Spinal cord (tissue), 10 donors: ENCODE results near the gene OR9I1. TPM values are rescaled to one million over a fixed set of nuclear protein-coding genes. Genes with fewer than 3 reads are reported as not detected.

Source experiments
- DNase-seq, 6 donors: peaks; one replicate each; pipeline versions ENCODE4 v3.0.0 to v3.0.0-alpha.2; 2013 to 2015; ENCODE audit warnings: low spot score in 6 of 6, low read depth in 4 of 6
- H3K27ac ChIP-seq: one replicate; pipeline ENCODE4 v1.5.1; 2013; ENCODE audit warnings: low read depth, low read length, control low read depth
- H3K27me3 ChIP-seq: one replicate; pipeline ENCODE4 v1.6.1; 2013; ENCODE audit warnings: low read length; ENCODE audit not compliant: control insufficient read depth, insufficient read depth
- H3K36me3 ChIP-seq: one replicate; pipeline ENCODE4 v1.6.1; 2013; ENCODE audit warnings: low read length; ENCODE audit not compliant: control insufficient read depth, insufficient read depth
- H3K4me1 ChIP-seq: one replicate; pipeline ENCODE4 v1.6.1; 2013; ENCODE audit warnings: low read length; ENCODE audit not compliant: control insufficient read depth, insufficient read depth
- H3K4me3 ChIP-seq: one replicate; pipeline ENCODE4 v1.5.1; 2013; ENCODE audit warnings: low read depth, low read length, control low read depth
- H3K9me3 ChIP-seq: one replicate; pipeline ENCODE4 v1.6.1; 2013; ENCODE audit warnings: low read length; ENCODE audit not compliant: control insufficient read depth, insufficient read depth
- WGBS: methylation state at CpG from one replicate; pipeline ENCODE4 v1.1.5; 2013; ENCODE audit warnings: missing lambda C conversion rate; ENCODE audit not compliant: insufficient coverage; 5-methylcytosine and 5-hydroxymethylcytosine counted together
- polyA plus RNA-seq, 2 donors: library from polyadenylated mRNA; unstranded; fragments of 120-200 nt; gene quantifications; one replicate each; pipeline ENCODE4 v1.2.1, GENCODE V29; 2013; ENCODE audit not compliant: insufficient read length in 2 of 2
- total RNA-seq, 2 donors: library from RNA; depleted of rRNA in 1 of 2; stranded (reverse); fragments of 120-200 nt in 1 of 2; fragments of >200 nt in 1 of 2; gene quantifications; one replicate each; pipeline versions ENCODE4 v1.2.3 to v1.2.4, GENCODE V29; 2013 to 2014
- donor health status: healthy.

Gene OR9I1
- total and polyA plus RNA-seq, 4 donors, result not detected

DNA sequence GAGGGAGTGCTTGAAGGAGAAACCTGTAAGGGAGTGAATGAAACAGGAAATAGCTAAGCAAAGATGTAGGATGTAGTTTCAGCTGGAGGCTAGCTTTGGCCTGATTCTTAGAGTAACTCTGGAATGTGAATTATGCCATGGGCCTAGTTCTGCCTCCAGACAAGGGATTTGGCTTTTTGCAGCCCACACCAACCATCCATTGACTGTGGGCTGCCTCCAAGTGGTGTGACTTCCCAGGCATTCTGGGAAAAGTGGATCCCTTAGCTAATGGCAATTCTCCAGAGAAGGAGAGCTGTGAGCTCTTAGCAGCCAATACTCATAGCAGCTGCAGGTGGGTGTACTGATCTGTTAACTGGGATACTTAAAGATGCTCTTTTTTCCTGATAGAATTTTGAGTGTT lies 2.0 kb upstream of the OR9I1 start:
- H3K4me3 ChIP-seq, result no peak overlapping the region
- H3K9me3 ChIP-seq, result no peaks in the 10 kb centered on the region
- H3K4me1 ChIP-seq, result no peaks in the 10 kb centered on the region
- H3K27me3 ChIP-seq, result no peaks in the 10 kb centered on the region
- no peak overlapping the region for H3K27ac ChIP-seq
- DNase-seq, result no peak
- H3K36me3 ChIP-seq, result no peaks in the 10 kb centered on the region

- Histone ChIP-seq H3K36me3 (no peaks in the 10 kb centered on the region), H3K27ac (no peak overlapping the region)
Observed at GRCh38 chr11:58121096-58121495, 4.2 kb downstream of the OR9I1 start.

GRCh38 chr11:58097437-58097836 lies 27.9 kb downstream of the OR9I1 start:
- Histone ChIP-seq H3K36me3 (no peaks in the 10 kb centered on the region), H3K4me3 (no peak overlapping the region), H3K9me3 (no peaks in the 10 kb centered on the region), H3K27ac (no peak overlapping the region), H3K4me1 (no peaks in the 10 kb centered on the region), H3K27me3 (no peaks in the 10 kb centered on the region)
- DNase-seq, result no peak
- WGBS, result no CpG with 5 or more reads among the region's 2 CpGs

More at GRCh38 chr11:58121096-58121495, 4.2 kb downstream of the OR9I1 start:
- H3K4me3 ChIP-seq, result no peak overlapping the region
- no peaks in the 10 kb centered on the region for H3K9me3 ChIP-seq
- WGBS, result no CpG with 5 or more reads among the region's 1 CpG
- no peak for DNase-seq
- H3K4me1 ChIP-seq, result no peaks in the 10 kb centered on the region
- H3K27me3 ChIP-seq, result no peaks in the 10 kb centered on the region

DNA sequence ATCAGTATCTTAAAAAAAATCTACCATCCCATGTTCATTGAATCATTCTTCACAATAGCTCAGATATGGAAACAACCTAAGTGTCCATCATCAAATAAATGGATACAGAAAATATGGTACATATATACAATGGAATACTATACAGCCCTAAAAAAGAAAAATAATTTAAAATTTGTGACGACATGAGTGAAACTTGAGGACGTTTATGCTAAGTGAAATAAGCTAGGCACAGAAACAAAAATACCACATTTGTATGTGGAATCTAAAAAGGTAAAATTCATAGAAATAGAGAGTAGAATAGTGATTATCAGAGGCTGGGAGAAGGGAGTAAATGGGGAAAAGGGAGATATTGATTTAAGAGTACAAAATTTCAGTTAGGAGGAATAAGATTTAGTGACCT lies 38.8 kb downstream of the OR9I1 start:
- no peak overlapping the region for H3K27ac ChIP-seq
- H3K4me3 ChIP-seq, result no peak overlapping the region
- whole genome bisulfite sequencing, result no CpG with 5 or more reads among the region's 2 CpGs
- no peaks in the 10 kb centered on the region for H3K36me3 ChIP-seq
- no peaks in the 10 kb centered on the region for H3K27me3 ChIP-seq
- no peaks in the 10 kb centered on the region for H3K4me1 ChIP-seq
- H3K9me3 ChIP-seq, result no peaks in the 10 kb centered on the region
- DNase-seq, result no peak

GRCh38 chr11:58075781-58076180 lies 49.5 kb downstream of the OR9I1 start:
- Histone ChIP-seq H3K9me3 (no peaks in the 10 kb centered on the region), H3K4me3 (no peak overlapping the region), H3K4me1 (no peaks in the 10 kb centered on the region), H3K27ac (no peak overlapping the region), H3K27me3 (no peaks in the 10 kb centered on the region), H3K36me3 (no peaks in the 10 kb centered on the region)
- no CpG with 5 or more reads among the region's 2 CpGs for WGBS
- no peak for DNase-seq

DNA sequence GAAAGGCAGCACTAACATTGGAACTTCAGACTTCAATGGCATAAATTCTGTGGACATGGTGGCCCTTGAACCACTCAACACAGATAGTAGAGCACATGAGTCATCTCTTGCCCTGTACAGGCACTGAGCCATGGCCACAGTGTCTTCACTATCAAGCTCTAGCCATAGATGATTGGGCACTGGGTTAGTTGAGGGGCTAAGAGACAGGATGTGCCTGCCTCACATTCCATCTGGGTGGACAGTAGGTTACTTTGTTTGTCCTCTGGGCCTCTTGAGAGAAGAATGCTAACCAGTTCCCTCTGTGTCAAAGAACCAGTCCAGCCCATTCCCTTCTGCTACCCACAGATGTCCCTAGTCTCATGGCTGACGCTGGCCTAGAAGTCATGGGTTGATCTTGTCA lies 54.7 kb downstream of the OR9I1 start:
- no peak for DNase-seq
- Histone ChIP-seq H3K36me3 (no peaks in the 10 kb centered on the region), H3K27ac (no peak overlapping the region), H3K4me1 (no peaks in the 10 kb centered on the region), H3K27me3 (no peaks in the 10 kb centered on the region), H3K4me3 (no peak overlapping the region), H3K9me3 (no peaks in the 10 kb centered on the region)
- 78% methylated on average over 1 of the region's 1 CpG for WGBS

GRCh38 chr11:58068655-58069054 lies 56.7 kb downstream of the OR9I1 start:
- Histone ChIP-seq H3K27me3 (no peaks in the 10 kb centered on the region), H3K9me3 (no peaks in the 10 kb centered on the region), H3K27ac (no peak overlapping the region), H3K36me3 (no peaks in the 10 kb centered on the region), H3K4me1 (no peaks in the 10 kb centered on the region), H3K4me3 (no peak overlapping the region)
- no peak for DNase-seq
- WGBS, result 69% methylated on average over 3 of the region's 6 CpGs

GRCh38 chr11:58067685-58068084 lies 57.6 kb downstream of the OR9I1 start:
- Histone ChIP-seq H3K36me3 (no peaks in the 10 kb centered on the region), H3K27me3 (no peaks in the 10 kb centered on the region), H3K27ac (no peak overlapping the region), H3K4me1 (no peaks in the 10 kb centered on the region), H3K9me3 (no peaks in the 10 kb centered on the region), H3K4me3 (no peak overlapping the region)
- 60% methylated on average over 1 of the region's 5 CpGs for WGBS
- DNase-seq, result no peak

Other genes starting within 250 kb of the OR9I1 start
- gene OR9Q1, start 101.6 kb downstream of the OR9I1 start, total RNA-seq, result not detected
- gene OR9Q1, start 101.6 kb downstream of the OR9I1 start, polyA plus RNA-seq, result not detected
- not detected for gene OR6Q1, start 94.6 kb downstream of the OR9I1 start, total RNA-seq
- not detected for gene OR6Q1, start 94.6 kb downstream of the OR9I1 start, polyA plus RNA-seq
- not detected for gene OR9Q2, start 63.5 kb upstream of the OR9I1 start, total RNA-seq
- not detected for gene OR9Q2, start 63.5 kb upstream of the OR9I1 start, polyA plus RNA-seq
- gene OR1S2, start 78.6 kb upstream of the OR9I1 start, total RNA-seq, result not detected
- not detected for gene OR1S2, start 78.6 kb upstream of the OR9I1 start, polyA plus RNA-seq
- gene OR1S1, start 87.2 kb upstream of the OR9I1 start, total RNA-seq, result not detected
- gene OR1S1, start 87.2 kb upstream of the OR9I1 start, polyA plus RNA-seq, result not detected
- not detected for gene OR10Q1, start 103.4 kb upstream of the OR9I1 start, total RNA-seq
- not detected for gene OR10Q1, start 103.4 kb upstream of the OR9I1 start, polyA plus RNA-seq
- not detected for gene OR10W1, start 142.7 kb upstream of the OR9I1 start, total RNA-seq
- not detected for gene OR10W1, start 142.7 kb upstream of the OR9I1 start, polyA plus RNA-seq
- gene OR5B17, start 233.5 kb upstream of the OR9I1 start, total RNA-seq, result not detected
- gene OR5B17, start 233.5 kb upstream of the OR9I1 start, polyA plus RNA-seq, result not detected